ENCODE measurements around the gene ABTB2. TPM values are rescaled to one million over a fixed set of nuclear protein-coding genes. Genes with fewer than 3 reads are reported as not detected.

The ABTB2 gene
- total RNA-seq, 1 experiment from 2014 or later, result 46.3 TPM

DNA sequence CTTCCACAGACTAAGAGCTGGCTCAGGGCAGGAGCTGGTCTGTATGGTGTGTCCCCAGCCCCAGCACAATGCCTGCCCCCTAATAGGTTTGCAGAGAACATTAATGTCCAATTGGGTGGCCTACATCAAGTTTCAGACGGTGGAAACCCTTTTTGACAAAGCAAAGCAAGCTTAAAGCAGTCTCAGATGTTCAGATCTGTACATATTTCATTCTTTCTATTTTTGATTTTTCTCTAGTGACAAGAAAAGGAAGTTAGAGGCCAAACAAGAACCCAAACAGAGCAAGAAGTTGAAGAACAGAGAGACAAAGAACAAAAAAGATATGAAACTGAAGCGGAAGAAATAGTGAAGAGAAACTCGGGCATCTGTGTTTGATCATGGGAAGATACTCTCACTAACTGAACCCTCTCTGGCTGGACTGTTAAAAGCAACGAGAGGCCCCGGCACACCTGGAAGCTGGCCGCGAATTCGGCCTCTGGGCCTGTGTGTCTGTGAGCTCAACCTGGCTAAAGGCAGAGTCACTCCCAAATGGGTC lies 211.9 kb downstream of the ABTB2 start:
- Histone ChIP-seq H3K9me3 (ENCODE audit: low read depth, low read length, poor library complexity, severe bottlenecking) (no peaks in the 10 kb centered on the region), H3K4me1 (ENCODE audit: insufficient read depth, low read length, poor library complexity, severe bottlenecking) (peaks cover 14% of the 10 kb centered on the region), H3K27me3 (replicated peaks; ENCODE audit: insufficient read depth, low read depth, low read length, poor library complexity) (no peaks in the 10 kb centered on the region), H3K27ac (ENCODE audit: low read depth, low read length, poor library complexity, severe bottlenecking) (no peak overlapping the region), H3K4me3 (ENCODE audit: low read depth, low read length, poor library complexity, severe bottlenecking) (no peak overlapping the region), H3K36me3 (ENCODE audit: insufficient read depth, low read length, poor library complexity, severe bottlenecking) (peaks cover 100% of the 10 kb centered on the region)
- no TSS peak for BruUV-seq (replicated peaks)
- TF ChIP-seq EZH2 (IDR thresholded peaks at IDR 0.05; ENCODE audit: borderline replicate concordance, low read depth, low read length, poor library complexity, severe bottlenecking), result no peak
- TF ChIP-seq, protein P1, sequence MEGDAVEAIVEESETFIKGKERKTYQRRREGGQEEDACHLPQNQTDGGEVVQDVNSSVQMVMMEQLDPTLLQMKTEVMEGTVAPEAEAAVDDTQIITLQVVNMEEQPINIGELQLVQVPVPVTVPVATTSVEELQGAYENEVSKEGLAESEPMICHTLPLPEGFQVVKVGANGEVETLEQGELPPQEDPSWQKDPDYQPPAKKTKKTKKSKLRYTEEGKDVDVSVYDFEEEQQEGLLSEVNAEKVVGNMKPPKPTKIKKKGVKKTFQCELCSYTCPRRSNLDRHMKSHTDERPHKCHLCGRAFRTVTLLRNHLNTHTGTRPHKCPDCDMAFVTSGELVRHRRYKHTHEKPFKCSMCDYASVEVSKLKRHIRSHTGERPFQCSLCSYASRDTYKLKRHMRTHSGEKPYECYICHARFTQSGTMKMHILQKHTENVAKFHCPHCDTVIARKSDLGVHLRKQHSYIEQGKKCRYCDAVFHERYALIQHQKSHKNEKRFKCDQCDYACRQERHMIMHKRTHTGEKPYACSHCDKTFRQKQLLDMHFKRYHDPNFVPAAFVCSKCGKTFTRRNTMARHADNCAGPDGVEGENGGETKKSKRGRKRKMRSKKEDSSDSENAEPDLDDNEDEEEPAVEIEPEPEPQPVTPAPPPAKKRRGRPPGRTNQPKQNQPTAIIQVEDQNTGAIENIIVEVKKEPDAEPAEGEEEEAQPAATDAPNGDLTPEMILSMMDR (conservative IDR thresholded peaks at IDR 0.05; ENCODE audit: low read depth, low read length), result no peak
- intact Hi-C loops (cut with micrococcal nuclease; ENCODE audit: unreplicated experiment), result loop anchor here (10.0 kb wide), 1 partner anchor 311 kb away; no protein-coding TSS in a partner anchor
- CTCF ChIA-PET, result interaction anchor here (0.8 kb wide), 1 partner anchor 29 kb away, joined by 4 read pairs; no protein-coding TSS in a partner anchor
- no peak for DNase-seq (ENCODE audit: low spot score)
- POLR2A ChIA-PET (ENCODE audit: low non-redundant PET), result no interaction called here

DNA sequence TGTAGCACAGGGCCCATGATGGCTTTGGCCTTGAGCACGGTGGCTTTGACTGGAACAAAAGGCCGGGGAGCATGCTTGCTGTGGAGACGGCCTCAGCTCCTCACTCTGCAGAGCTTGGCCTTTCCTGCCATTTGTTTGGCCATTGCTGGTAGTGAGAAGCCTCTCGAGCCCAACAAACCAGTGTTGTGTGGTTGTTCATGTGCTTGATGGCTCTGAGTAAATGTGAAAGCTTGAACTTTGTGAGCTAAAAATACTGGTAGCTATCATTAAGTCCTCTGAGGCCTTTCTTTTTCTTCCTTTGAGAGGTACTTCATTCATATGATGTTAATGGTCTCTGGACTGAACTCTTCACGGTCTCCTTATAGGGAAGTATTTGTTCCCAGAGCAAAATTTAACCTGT lies 212.7 kb downstream of the ABTB2 start:
- intact Hi-C loops (cut with micrococcal nuclease; ENCODE audit: unreplicated experiment), result loop anchor here (10.0 kb wide), 1 partner anchor 310 kb away; no protein-coding TSS in a partner anchor
- no peak overlapping the region for H3K4me3 ChIP-seq (ENCODE audit: low read depth, low read length, poor library complexity, severe bottlenecking)
- BruUV-seq (replicated peaks), result no TSS peak
- no peak for TF ChIP-seq EZH2 (IDR thresholded peaks at IDR 0.05; ENCODE audit: borderline replicate concordance, low read depth, low read length, poor library complexity, severe bottlenecking)
- TF ChIP-seq, protein P1 (conservative IDR thresholded peaks at IDR 0.05; ENCODE audit: low read depth, low read length), result no peak
- POLR2A ChIA-PET (ENCODE audit: low non-redundant PET), result no interaction called here
- peaks cover 100% of the 10 kb centered on the region for H3K36me3 ChIP-seq (ENCODE audit: insufficient read depth, low read length, poor library complexity, severe bottlenecking)
- CTCF ChIA-PET, result no interaction called here
- H3K9me3 ChIP-seq (ENCODE audit: low read depth, low read length, poor library complexity, severe bottlenecking), result no peaks in the 10 kb centered on the region
- H3K27me3 ChIP-seq (replicated peaks; ENCODE audit: insufficient read depth, low read depth, low read length, poor library complexity), result no peaks in the 10 kb centered on the region
- H3K4me1 ChIP-seq (ENCODE audit: insufficient read depth, low read length, poor library complexity, severe bottlenecking), result peaks cover 6% of the 10 kb centered on the region
- DNase-seq (ENCODE audit: low spot score), result no peak
- H3K27ac ChIP-seq (ENCODE audit: low read depth, low read length, poor library complexity, severe bottlenecking), result peak overlapping the region; percentile 5

DNA sequence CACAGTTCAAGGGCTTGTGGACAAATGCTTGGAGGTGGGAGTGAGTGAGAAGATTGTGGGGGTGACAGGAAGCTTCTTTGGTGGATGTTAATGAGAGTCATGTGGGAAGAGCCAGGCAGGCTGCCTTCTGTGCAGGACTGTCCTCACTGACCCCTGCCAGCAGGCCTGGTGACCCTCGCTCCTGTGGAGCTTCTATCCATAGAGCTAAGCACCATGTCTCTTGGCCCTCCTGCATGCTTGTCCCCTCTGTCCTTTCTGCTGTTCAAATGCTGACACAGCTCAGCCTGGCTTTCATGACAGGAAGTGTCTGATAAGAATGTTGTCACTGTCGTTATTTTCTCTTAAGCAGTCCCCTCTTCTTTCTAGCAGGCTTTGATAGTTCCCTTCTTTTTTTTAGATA lies 214.8 kb downstream of the ABTB2 start:
- H3K4me3 ChIP-seq (ENCODE audit: low read depth, low read length, poor library complexity, severe bottlenecking), result no peak overlapping the region
- no peaks in the 10 kb centered on the region for H3K4me1 ChIP-seq (ENCODE audit: insufficient read depth, low read length, poor library complexity, severe bottlenecking)
- no peaks in the 10 kb centered on the region for H3K27me3 ChIP-seq (replicated peaks; ENCODE audit: insufficient read depth, low read depth, low read length, poor library complexity)
- H3K36me3 ChIP-seq (ENCODE audit: insufficient read depth, low read length, poor library complexity, severe bottlenecking), result peaks cover 99% of the 10 kb centered on the region
- no peak for DNase-seq (ENCODE audit: low spot score)
- intact Hi-C loops (cut with micrococcal nuclease; ENCODE audit: unreplicated experiment), result loop anchor here (10.0 kb wide), 1 partner anchor 308 kb away; no protein-coding TSS in a partner anchor
- POLR2A ChIA-PET (ENCODE audit: low non-redundant PET), result no interaction called here
- BruUV-seq (replicated peaks), result no TSS peak
- TF ChIP-seq, protein P1 (conservative IDR thresholded peaks at IDR 0.05; ENCODE audit: low read depth, low read length), result no peak
- TF ChIP-seq EZH2 (IDR thresholded peaks at IDR 0.05; ENCODE audit: borderline replicate concordance, low read depth, low read length, poor library complexity, severe bottlenecking), result no peak
- H3K9me3 ChIP-seq (ENCODE audit: low read depth, low read length, poor library complexity, severe bottlenecking), result no peaks in the 10 kb centered on the region
- H3K27ac ChIP-seq (ENCODE audit: low read depth, low read length, poor library complexity, severe bottlenecking), result peak overlapping the region; percentile 8
- CTCF ChIA-PET, result no interaction called here

All from A673 (cell line).